Activated CD4-positive, alpha-beta T cell treated with anti-CD3 and anti-CD28 coated beads, Interleukin-2, amount 50 U/mL, for 24 hours (primary cell): ENCODE data around the gene PSME3.
"Not testable (repeated sequence)": the region's sequence is repeated elsewhere in the genome, so short reads cannot be mapped to it uniquely, and the experiment has no call there.

ENCODE experiments used
- DNase-seq, 2 donors: peaks; one replicate each; pipeline ENCODE4 v3.0.0-alpha.2; 2020; ENCODE audit warnings: low read depth in 1 of 2, low spot score in 1 of 2

PSME3 gene

DNA sequence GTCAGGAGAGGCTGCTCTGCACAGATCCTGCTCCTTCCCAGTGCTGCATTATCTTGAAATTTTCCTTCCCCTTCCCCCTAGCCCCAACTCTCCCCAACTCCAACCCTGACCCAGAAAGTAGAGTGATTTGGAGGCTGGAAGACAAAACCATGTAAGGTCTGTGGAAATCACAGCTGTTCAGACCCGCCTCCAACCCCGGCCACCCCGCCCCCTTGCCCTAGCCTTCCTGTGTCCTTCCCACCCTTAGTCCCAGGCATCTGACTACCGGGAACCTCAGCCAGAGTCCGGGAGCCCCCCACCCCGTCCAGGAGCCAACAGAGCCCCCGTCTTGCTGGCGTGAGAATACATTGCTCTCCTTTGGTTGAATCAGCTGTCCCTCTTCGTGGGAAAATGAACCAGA is 17.8 kb downstream of the PSME3 start, which contains the start of gene AOC3:
TSS of gene AOC3 (plus strand) at position 246 of the 400 bp plus-strand sequence. CDS start at position 391, 145 bp downstream.
- DNase-seq, result no peak

GRCh38 chr17:42851371-42852240 is 18.4 kb downstream of the PSME3 start:
- DNase-seq, result not testable (repeated sequence)

- DNase-seq, result no peak
These were observed 19.2 kb downstream of the PSME3 start for GRCh38 chr17:42852351-42852750.

GRCh38 chr17:42853004-42853403 is 19.8 kb downstream of the PSME3 start:
- DNase-seq, result no peak

DNA sequence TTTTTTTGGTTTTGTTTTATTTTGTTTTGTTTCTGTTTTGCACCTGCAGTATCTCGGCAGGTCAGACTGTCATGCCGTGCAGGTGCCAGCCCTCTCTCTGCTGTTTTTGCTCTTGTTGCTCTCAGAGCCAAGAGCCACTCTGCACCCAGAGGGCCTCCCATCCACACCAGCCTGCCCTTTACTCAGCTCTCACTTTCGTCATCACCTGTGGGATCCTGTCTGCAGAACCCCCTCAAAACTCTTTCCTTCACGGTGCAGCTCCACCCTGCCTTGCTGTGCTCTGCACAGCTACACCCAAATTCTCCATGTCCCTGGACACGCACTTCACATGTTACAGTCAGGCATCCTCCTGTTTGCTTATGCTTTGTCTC is 20.4 kb downstream of the PSME3 start:
- no peak for DNase-seq

DNA sequence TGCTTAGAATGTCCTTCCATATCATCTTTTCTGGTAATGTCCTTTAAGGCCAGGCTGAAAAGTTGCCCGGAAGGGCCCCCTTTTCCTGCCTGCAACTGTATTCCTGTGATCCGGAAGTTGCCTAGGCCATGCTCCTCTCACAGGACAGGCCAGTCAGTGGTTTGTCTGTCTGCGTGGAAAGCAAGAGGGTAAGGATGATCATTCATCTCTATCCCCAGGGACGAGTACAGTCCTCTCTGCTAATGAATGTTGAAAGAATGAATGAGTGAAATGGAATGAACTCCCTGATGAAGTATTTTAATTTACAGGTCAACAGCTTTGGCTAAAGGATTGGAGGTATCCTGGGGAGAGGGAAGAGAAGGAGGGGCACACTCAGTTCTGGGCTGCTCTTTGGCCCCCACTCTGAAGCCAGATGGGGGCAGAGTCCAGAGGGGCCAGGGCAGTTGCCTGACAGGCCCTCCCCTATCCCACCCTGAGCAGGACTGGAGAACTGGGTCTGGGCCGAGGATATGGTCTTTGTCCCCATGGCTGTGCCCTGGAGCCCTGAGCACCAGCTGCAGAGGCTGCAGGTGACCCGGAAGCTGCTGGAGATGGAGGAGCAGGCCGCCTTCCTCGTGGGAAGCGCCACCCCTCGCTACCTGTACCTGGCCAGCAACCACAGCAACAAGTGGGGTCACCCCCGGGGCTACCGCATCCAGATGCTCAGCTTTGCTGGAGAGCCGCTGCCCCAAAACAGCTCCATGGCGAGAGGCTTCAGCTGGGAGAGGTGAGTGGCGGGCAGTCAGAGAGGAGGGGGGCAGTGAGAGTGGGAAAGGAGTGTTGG is 21.0 kb downstream of the PSME3 start:
- DNase-seq, result no peak

DNA sequence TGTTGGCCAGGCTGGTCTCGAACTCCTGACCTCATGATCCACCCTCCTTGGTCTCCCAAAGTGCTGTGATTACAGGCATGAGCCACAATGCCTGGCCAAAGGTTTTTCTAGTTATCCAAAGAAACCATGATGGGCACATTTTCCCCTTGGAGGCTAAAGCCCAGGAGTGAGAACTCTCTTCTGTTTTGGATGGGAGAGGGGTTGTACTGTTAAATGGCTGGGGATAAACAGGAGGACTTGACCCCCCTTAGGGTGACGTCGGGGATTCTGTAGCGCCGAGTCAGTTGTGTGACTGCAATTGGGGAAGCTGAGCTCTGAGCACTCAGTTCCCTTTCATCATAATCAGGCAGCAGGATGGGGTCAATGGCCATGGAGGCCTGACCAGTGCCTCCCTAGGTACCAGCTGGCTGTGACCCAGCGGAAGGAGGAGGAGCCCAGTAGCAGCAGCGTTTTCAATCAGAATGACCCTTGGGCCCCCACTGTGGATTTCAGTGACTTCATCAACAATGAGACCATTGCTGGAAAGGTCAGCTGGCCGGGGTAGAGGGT is 21.9 kb downstream of the PSME3 start:
- DNase-seq, result no peak

- not testable (repeated sequence) for DNase-seq
These were observed 22.9 kb downstream of the PSME3 start for GRCh38 chr17:42856093-42856492.

DNA sequence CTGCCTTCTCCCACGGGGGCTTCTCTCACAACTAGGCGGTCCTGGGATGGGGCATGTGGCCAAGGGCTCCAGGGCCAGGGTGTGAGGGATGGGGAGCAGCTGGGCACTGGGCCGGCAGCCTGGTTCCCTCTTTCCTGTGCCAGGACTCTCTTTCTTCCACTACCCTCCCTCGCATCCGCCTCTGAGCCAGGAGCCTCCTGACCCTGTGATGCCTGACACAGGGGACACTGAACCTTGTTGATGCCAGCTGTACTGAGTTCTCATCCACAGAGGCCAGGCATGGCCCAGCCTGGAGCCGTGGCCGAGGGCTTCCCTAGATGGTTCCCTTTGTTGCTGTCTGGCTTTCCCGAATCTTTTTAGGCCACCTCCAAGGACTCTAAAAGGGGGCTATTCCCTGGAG is 23.3 kb downstream of the PSME3 start:
- not testable (repeated sequence) for DNase-seq

DNA sequence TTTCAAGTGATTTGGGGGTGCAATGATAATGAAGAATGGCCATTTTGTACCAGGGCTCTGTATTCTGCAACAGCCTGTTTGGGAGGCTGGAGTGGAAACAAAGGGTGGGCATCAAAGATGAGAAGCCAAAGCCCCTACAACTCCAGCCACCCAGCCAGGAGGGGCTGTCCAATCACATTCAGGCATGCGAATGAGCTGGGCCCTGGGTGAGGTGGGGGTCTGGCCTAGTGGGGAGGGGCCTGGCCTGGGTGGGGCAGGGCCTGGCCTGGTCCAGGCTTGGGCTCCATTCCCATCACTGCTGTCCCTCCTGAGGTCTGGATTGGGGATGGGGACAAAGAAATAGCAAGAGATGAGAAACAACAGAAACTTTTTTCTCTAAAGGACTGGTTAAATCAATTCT is 24.2 kb downstream of the PSME3 start:
- DNase-seq, result no peak

- DNase-seq, result no peak
These were observed 32.5 kb downstream of the PSME3 start for GRCh38 chr17:42865638-42866094.

GRCh38 chr17:42866216-42866615 is 33.0 kb downstream of the PSME3 start:
- DNase-seq, result no peak

DNA sequence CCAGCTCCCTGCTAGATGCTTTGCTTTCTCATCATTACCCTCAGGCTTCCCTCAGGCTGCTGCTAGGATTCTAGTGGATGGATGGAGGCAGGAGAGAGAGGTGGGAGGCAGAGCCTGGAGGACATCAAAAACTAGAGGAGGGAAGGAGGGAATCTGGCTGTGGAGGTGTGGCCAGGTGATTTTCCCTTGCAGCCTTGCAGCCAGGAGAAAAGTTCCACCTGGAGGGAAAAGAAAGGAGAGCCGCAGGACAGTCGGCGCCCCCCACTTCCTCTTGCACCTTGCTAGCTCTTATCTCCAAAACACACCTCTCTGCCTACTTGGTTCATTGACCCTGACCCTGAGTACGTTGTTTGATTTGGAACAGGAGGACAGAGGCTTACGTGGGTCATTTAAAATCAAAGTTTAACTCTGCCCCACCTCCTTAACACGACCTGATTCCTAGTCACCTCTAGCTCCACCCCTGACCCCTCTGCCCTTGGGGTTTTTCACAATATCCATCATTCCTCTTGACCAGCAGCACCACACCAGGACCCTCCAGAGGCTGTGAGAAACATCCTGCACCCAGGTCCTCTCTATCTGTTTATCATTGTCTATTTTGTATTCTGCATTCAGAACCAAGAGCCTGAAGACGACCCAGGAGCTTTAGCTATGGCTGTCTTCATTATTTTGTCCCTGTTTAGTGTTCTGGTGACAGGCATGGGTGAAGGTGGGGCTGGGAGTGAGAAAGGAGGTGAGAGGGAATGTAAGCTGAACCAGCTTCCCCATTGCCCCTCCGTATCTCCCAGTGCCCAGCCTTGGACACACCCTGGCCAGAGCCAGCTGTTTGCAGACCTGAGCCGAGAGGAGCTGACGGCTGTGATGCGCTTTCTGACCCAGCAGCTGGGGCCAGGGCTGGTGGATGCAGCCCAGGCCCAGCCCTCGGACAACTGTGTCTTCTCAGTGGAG is 33.7 kb downstream of the PSME3 start:
- no peak for DNase-seq

DNA sequence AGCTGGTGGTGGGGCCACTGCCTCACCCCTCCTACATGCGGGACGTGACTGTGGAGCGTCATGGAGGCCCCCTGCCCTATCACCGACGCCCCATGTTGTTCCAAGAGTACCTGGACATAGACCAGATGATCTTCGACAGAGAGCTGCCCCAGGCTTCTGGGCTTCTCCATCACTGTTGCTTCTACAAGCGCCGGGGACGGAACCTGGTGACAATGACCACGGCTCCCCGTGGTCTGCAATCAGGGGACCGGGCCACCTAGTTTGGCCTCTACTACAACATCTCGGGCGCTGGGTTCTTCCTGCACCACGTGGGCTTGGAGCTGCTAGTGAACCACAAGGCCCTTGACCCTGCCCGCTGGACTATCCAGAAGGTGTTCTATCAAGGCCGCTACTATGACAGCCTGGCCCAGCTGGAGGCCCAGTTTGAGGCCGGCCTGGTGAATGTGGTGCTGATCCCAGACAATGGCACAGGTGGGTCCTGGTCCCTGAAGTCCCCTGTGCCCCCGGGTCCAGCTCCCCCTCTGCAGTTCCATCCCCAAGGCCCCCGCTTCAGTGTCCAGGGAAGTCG is 34.6 kb downstream of the PSME3 start:
- not testable (repeated sequence) for DNase-seq

- no peak for DNase-seq
These were observed 35.1 kb downstream of the PSME3 start for GRCh38 chr17:42868338-42868737.

- DNase-seq, result no peak
These were observed 38.5 kb downstream of the PSME3 start for GRCh38 chr17:42871647-42872046.

- no peak for DNase-seq
These were observed 39.2 kb downstream of the PSME3 start for GRCh38 chr17:42872251-42872965.

- DNase-seq, result no peak
These were observed 40.1 kb downstream of the PSME3 start for GRCh38 chr17:42873315-42873714.

DNA sequence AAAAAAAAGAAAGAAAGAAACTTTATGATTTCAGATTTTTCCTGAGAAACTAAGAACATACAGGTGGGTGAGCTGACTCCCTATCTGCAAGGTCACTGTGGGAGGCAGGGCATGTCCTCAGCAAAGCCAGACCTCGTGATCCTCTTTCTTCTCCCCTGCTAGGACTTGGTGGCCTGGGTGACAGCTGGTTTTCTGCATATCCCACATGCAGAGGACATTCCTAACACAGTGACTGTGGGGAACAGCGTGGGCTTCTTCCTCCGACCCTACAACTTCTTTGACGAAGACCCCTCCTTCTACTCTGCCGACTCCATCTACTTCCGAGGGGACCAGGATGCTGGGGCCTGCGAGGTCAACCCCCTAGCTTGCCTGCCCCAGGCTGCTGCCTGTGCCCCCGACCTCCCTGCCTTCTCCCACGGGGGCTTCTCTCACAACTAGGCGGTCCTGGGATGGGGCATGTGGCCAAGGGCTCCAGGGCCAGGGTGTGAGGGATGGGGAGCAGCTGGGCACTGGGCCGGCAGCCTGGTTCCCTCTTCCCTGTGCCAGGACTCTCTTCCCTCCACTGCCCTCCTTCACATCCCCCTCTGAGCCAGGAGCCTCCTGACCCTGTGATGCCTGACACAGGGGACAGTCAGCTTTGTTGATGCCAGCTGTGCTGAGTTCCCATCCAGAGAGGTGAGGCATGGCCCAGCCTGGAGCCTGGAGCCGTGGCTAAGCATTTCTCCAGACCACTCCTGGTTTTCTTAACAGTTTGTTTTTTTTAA is 40.9 kb downstream of the PSME3 start:
- DNase-seq, result not testable (repeated sequence)
